ENCODE data around the gene RSRC2.
"Not testable (repeated sequence)": the region's sequence is repeated elsewhere in the genome, so short reads cannot be mapped to it uniquely, and the experiment has no call there.

DNA sequence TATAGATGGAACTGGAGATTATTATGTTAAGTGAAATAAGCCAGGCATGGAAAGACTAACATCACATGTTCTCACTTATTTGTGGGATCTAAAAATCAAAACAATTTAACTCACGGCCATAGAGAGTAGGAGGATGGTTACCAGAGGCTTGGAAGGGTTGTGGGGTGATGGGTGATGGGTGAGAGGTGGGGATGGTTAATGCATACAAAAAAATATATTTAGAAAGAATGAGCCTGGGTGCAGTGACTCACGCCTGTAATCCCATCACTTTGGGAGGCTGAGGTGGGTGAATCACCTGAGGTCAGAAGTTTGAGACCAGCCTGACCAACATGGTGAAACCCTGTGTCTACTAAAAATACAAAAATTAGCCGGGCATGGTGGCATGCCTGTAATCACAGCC is 43.3 kb upstream of the RSRC2 start:
- TF ChIP-seq CTCF (IDR thresholded peaks at IDR 0.05; ENCODE audit: poor library complexity, severe bottlenecking); POLR2AphosphoS5 (IDR thresholded peaks at IDR 0.05); EZH2 (IDR thresholded peaks at IDR 0.05; ENCODE audit: borderline replicate concordance, insufficient read depth, low read length, poor library complexity, severe bottlenecking); REST (IDR thresholded peaks at IDR 0.05; ENCODE audit: borderline replicate concordance): not testable (repeated sequence)
